GM18868 (cell line): Measurements from ENCODE around the gene CHMP3.

Experiments
- ATAC-seq: cut with Tn5 transposase; IDR thresholded peaks from one replicate; pipeline ENCODE4 v1.9.1; 2021; ENCODE audit warnings: mild to moderate bottlenecking, moderate library complexity; ENCODE audit not compliant: unreplicated experiment

CHMP3 gene

GRCh38 chr2:86476092-86476491 is 87.2 kb downstream of the CHMP3 start:
- no peak for ATAC-seq

- ATAC-seq, result no peak
Measured at GRCh38 chr2:86471637-86472036, 91.6 kb downstream of the CHMP3 start.

GRCh38 chr2:86470890-86471289 is 92.4 kb downstream of the CHMP3 start:
- ATAC-seq, result no peak

GRCh38 chr2:86468162-86469033 is 94.8 kb downstream of the CHMP3 start:
- ATAC-seq, result no peak

GRCh38 chr2:86466306-86466705 is 96.9 kb downstream of the CHMP3 start:
- no peak for ATAC-seq

- no peak for ATAC-seq
Measured at GRCh38 chr2:86464652-86465051, 98.6 kb downstream of the CHMP3 start.

GRCh38 chr2:86461042-86461743 is 102.0 kb downstream of the CHMP3 start:
- no peak for ATAC-seq

- no peak for ATAC-seq
Measured at GRCh38 chr2:86455181-86455580, 108.1 kb downstream of the CHMP3 start.

- ATAC-seq, result no peak
Measured at GRCh38 chr2:86454238-86454637, 109.0 kb downstream of the CHMP3 start.

GRCh38 chr2:86453836-86454235 is 109.4 kb downstream of the CHMP3 start:
- ATAC-seq, result no peak
